Measurements from ENCODE around the gene MED29.

MED29 gene

GRCh38 chr19:39352381-39353255 lies 38.6 kb upstream of the MED29 start:
- Histone ChIP-seq H3K36me3 (ENCODE audit: control insufficient read depth, insufficient read depth, low read length) (no peaks in the 10 kb centered on the region), H2AFZ (no peak overlapping the region), H3K9me3 (ENCODE audit: control insufficient read depth, low read length) (no peaks in the 10 kb centered on the region), H3K27me3 (ENCODE audit: control insufficient read depth, insufficient read depth, low read length) (no peaks in the 10 kb centered on the region), H3K4me1 (no peaks in the 10 kb centered on the region), H3K27ac (no peak overlapping the region), H3K4me3 (ENCODE audit: low read depth, low read length) (no peak overlapping the region), H3K4me2 (ENCODE audit: low read length) (no peak overlapping the region), H3K9ac (no peak overlapping the region), H3K79me2 (peaks cover 4% of the 10 kb centered on the region)
- no peak for TF ChIP-seq CTCF (IDR thresholded peaks at IDR 0.05)

DNA sequence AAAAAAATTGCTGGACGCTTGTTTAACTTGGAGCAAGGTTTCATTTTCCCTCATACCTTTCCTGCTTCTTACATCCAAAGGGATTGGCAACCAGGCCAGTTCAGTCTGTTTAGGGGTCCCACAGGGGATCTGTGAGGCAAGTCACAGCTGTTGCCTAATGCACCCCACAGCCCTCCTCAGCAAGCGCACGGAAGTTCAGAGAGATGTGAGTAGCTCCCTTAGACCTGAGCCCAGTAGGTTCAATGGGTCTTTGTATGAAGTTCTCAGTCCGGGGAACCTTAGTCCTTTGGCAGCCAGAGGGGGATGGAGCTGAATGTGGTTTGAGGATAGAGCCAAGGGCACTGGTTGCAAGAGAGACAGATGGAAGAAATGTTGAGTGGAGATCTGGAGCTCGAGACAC lies 35.9 kb upstream of the MED29 start:
- no peak overlapping the region for H3K4me3 ChIP-seq (ENCODE audit: low read depth, low read length)
- no peak overlapping the region for H3K9ac ChIP-seq
- no peak for TF ChIP-seq CTCF (IDR thresholded peaks at IDR 0.05)
- no peaks in the 10 kb centered on the region for H3K27me3 ChIP-seq (ENCODE audit: control insufficient read depth, insufficient read depth, low read length)
- no peak overlapping the region for H3K27ac ChIP-seq
- no peaks in the 10 kb centered on the region for H3K9me3 ChIP-seq (ENCODE audit: control insufficient read depth, low read length)
- no peaks in the 10 kb centered on the region for H3K36me3 ChIP-seq (ENCODE audit: control insufficient read depth, insufficient read depth, low read length)
- no peak overlapping the region for H3K4me2 ChIP-seq (ENCODE audit: low read length)
- peaks cover 2% of the 10 kb centered on the region for H3K79me2 ChIP-seq
- no peak overlapping the region for H2AFZ ChIP-seq
- no peaks in the 10 kb centered on the region for H3K4me1 ChIP-seq

DNA sequence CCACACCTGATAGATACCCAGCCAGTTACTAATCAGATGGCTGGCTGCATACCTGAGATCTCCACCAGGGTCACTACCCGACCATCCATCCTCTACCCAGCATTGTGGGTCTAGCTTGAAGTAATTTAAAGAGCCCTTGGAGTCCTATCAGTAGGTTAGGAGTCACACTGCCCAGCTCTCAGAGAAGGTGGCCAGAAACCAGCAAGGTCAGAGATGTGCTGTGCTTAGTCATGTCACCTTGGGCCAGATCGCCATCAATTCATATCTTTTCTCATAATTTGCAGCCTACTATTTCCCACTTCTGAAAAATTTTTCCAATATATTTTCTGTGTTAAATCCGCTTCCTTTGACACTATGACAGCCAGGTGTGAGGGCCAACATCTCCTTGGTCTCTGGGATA lies 35.1 kb upstream of the MED29 start:
- no peak overlapping the region for H3K9ac ChIP-seq
- no peak overlapping the region for H2AFZ ChIP-seq
- no peaks in the 10 kb centered on the region for H3K27me3 ChIP-seq (ENCODE audit: control insufficient read depth, insufficient read depth, low read length)
- no peaks in the 10 kb centered on the region for H3K4me1 ChIP-seq
- H3K4me2 ChIP-seq (ENCODE audit: low read length) = no peak overlapping the region
- no peaks in the 10 kb centered on the region for H3K9me3 ChIP-seq (ENCODE audit: control insufficient read depth, low read length)
- no peak for TF ChIP-seq CTCF (IDR thresholded peaks at IDR 0.05)
- H3K4me3 ChIP-seq (ENCODE audit: low read depth, low read length) = no peak overlapping the region
- H3K27ac ChIP-seq = no peak overlapping the region
- no peaks in the 10 kb centered on the region for H3K36me3 ChIP-seq (ENCODE audit: control insufficient read depth, insufficient read depth, low read length)
- H3K79me2 ChIP-seq = peaks cover 2% of the 10 kb centered on the region

DNA sequence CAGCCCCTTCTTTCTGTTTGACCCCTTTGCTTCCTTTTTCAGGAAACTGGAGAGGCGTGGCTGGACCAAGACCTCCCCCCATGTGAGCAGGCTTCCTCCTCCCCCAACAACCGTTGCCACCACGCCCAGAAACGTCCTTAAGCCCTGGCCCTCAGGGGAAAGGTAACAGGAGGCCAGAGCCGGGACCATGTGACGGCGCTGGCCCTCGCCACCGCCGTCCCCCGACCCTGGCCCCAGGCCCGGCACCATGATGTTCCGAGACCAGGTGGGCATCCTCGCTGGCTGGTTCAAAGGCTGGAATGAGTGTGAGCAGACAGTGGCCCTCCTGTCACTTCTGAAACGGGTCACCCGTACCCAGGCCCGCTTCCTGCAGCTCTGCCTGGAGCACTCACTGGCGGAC lies 34.5 kb upstream of the MED29 start:
- H3K4me1 ChIP-seq = no peaks in the 10 kb centered on the region
- no peaks in the 10 kb centered on the region for H3K9me3 ChIP-seq (ENCODE audit: control insufficient read depth, low read length)
- no peak overlapping the region for H3K4me3 ChIP-seq (ENCODE audit: low read depth, low read length)
- peaks cover 2% of the 10 kb centered on the region for H3K79me2 ChIP-seq
- no peaks in the 10 kb centered on the region for H3K36me3 ChIP-seq (ENCODE audit: control insufficient read depth, insufficient read depth, low read length)
- no peak overlapping the region for H3K4me2 ChIP-seq (ENCODE audit: low read length)
- TF ChIP-seq CTCF (IDR thresholded peaks at IDR 0.05) = no peak
- no peak overlapping the region for H2AFZ ChIP-seq
- H3K27me3 ChIP-seq (ENCODE audit: control insufficient read depth, insufficient read depth, low read length) = no peaks in the 10 kb centered on the region
- H3K27ac ChIP-seq = no peak overlapping the region
- H3K9ac ChIP-seq = no peak overlapping the region

DNA sequence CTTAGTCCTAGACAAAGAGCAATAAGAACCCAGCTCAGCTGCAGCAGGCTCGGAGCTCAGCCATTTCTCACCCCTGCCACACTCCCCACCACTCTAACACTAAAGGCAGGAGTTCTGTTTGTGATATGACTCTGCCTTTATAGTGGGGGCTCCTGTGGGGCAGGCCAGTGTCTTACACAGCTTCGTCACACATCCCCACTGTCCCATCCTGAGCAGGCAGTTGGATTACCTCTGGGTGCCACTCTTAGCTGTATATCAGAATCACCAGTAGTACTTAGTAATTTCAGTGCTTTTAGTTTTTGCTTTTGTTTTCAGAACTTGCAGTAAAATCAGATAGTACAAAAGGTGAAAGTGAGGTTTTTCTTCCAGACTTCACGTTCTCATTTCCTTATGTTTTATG lies 32.2 kb upstream of the MED29 start:
- Histone ChIP-seq H3K4me2 (ENCODE audit: low read length) (no peak overlapping the region), H3K27ac (no peak overlapping the region), H3K27me3 (ENCODE audit: control insufficient read depth, insufficient read depth, low read length) (no peaks in the 10 kb centered on the region), H3K4me3 (ENCODE audit: low read depth, low read length) (no peak overlapping the region), H3K9ac (no peak overlapping the region), H3K9me3 (ENCODE audit: control insufficient read depth, low read length) (no peaks in the 10 kb centered on the region), H3K79me2 (peaks cover 5% of the 10 kb centered on the region), H2AFZ (no peak overlapping the region), H3K4me1 (no peaks in the 10 kb centered on the region), H3K36me3 (ENCODE audit: control insufficient read depth, insufficient read depth, low read length) (no peaks in the 10 kb centered on the region)
- no peak for TF ChIP-seq CTCF (IDR thresholded peaks at IDR 0.05)
